ENCODE data around the gene OR9I1. TPM values are rescaled to one million over a fixed set of nuclear protein-coding genes. Genes with fewer than 3 reads are reported as not detected.

The OR9I1 gene
- total RNA-seq, 1 experiment from 2014 or later, result not detected

DNA sequence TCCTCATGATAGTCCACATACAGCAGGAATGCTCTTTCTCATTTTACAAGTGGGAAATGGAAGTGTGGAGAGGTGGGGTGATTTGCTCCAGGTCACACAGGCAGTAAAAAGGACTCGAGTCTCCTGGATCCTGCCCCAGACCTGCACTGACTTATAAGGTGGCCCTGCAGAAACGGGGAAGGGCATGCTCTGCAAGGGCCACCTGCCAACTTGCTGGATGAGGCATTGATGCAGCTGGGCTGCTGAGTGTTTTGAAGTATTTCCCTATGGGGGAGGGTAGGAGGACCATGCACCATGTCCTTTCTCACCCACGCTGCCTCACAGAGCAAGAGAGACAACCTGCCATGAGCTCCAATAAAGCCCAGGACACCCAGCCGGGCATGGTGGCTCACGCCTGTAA, 57.6 kb downstream of the OR9I1 start:
- TF ChIP-seq, protein P1, sequence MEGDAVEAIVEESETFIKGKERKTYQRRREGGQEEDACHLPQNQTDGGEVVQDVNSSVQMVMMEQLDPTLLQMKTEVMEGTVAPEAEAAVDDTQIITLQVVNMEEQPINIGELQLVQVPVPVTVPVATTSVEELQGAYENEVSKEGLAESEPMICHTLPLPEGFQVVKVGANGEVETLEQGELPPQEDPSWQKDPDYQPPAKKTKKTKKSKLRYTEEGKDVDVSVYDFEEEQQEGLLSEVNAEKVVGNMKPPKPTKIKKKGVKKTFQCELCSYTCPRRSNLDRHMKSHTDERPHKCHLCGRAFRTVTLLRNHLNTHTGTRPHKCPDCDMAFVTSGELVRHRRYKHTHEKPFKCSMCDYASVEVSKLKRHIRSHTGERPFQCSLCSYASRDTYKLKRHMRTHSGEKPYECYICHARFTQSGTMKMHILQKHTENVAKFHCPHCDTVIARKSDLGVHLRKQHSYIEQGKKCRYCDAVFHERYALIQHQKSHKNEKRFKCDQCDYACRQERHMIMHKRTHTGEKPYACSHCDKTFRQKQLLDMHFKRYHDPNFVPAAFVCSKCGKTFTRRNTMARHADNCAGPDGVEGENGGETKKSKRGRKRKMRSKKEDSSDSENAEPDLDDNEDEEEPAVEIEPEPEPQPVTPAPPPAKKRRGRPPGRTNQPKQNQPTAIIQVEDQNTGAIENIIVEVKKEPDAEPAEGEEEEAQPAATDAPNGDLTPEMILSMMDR (IDR thresholded peaks at IDR 0.05; ENCODE audit: unreplicated experiment), result no peak
- H3K9me3 Mint-ChIP-seq (ENCODE audit: unreplicated experiment), result no peaks in the 10 kb centered on the region
- BruUV-seq (replicated peaks), result no TSS peak
- H3K4me3 Mint-ChIP-seq (ENCODE audit: unreplicated experiment), result no peak overlapping the region
- CTCF ChIA-PET, result no interaction called here
- H3K36me3 Mint-ChIP-seq (ENCODE audit: insufficient read depth, unreplicated experiment), result no peaks in the 10 kb centered on the region
- H3K27ac Mint-ChIP-seq (ENCODE audit: low read depth, unreplicated experiment), result no peak overlapping the region
- H3K27me3 Mint-ChIP-seq (ENCODE audit: insufficient read depth, unreplicated experiment), result no peaks in the 10 kb centered on the region
- intact Hi-C loops (cut with micrococcal nuclease), result no loop called here
- DNase-seq (ENCODE audit: unreplicated experiment), result no peak
- no peaks in the 10 kb centered on the region for H3K4me1 Mint-ChIP-seq (ENCODE audit: insufficient read depth, unreplicated experiment)
- POLR2A ChIA-PET, result no interaction called here

Other genes with a start within 250 kb of the OR9I1 start
- gene OR9Q1, start 101.6 kb downstream of the OR9I1 start, total RNA-seq (2022), result not detected in 2 replicates
- not detected in 2 replicates for gene OR6Q1, start 94.6 kb downstream of the OR9I1 start, total RNA-seq (2022)
- gene OR9Q2, start 63.5 kb upstream of the OR9I1 start, total RNA-seq (2022), result not detected in 2 replicates
- gene OR1S2, start 78.6 kb upstream of the OR9I1 start, total RNA-seq (2022), result not detected in 2 replicates
- gene OR1S1, start 87.2 kb upstream of the OR9I1 start, total RNA-seq (2022), result not detected in 2 replicates
- gene OR10Q1, start 103.4 kb upstream of the OR9I1 start, total RNA-seq (2022), result not detected in 2 replicates
- gene OR10W1, start 142.7 kb upstream of the OR9I1 start, total RNA-seq (2022), result not detected in 2 replicates
- gene OR5B17, start 233.5 kb upstream of the OR9I1 start, total RNA-seq (2022), result not detected in 2 replicates

All from MCF 10A (cell line).